ELF-1 (cell line): ENCODE data around the gene SLC17A3.

Experiments used
- DNase-seq: peaks from one replicate; pipeline ENCODE4 v3.0.0-alpha.2; 2016; ENCODE audit warnings: low read depth, low spot score

The SLC17A3 gene

GRCh38 chr6:25874118-25874517 is at the start of gene SLC17A3:
TSS of gene SLC17A3 (minus strand) at chr6:25874243. CDS start at chr6:25868387, 5,856 bp downstream.
- DNase-seq = no peak

GRCh38 chr6:25922301-25922700 is 48.3 kb upstream of the SLC17A3 start:
- DNase-seq = no peak

GRCh38 chr6:25921525-25922203 is 47.6 kb upstream of the SLC17A3 start:
- DNase-seq = no peak

- no peak for DNase-seq
Measured at GRCh38 chr6:25919657-25920056, 45.6 kb upstream of the SLC17A3 start.

- DNase-seq = no peak
Measured at GRCh38 chr6:25918083-25918683, 44.1 kb upstream of the SLC17A3 start.

- DNase-seq = no peak
Measured at GRCh38 chr6:25916789-25917490, 42.9 kb upstream of the SLC17A3 start.

- DNase-seq = no peak
Measured at GRCh38 chr6:25916330-25916729, 42.3 kb upstream of the SLC17A3 start.

- DNase-seq = no peak
Measured at GRCh38 chr6:25913741-25914140, 39.7 kb upstream of the SLC17A3 start.

GRCh38 chr6:25911351-25911750 is 37.3 kb upstream of the SLC17A3 start:
- DNase-seq = no peak

GRCh38 chr6:25907475-25908014 is 33.5 kb upstream of the SLC17A3 start:
- no peak for DNase-seq

- no peak for DNase-seq
Measured at GRCh38 chr6:25903467-25904099, 29.5 kb upstream of the SLC17A3 start.

- DNase-seq = no peak
Measured at GRCh38 chr6:25902071-25902470, 28.0 kb upstream of the SLC17A3 start.

- no peak for DNase-seq
Measured at GRCh38 chr6:25900843-25901242, 26.8 kb upstream of the SLC17A3 start.

GRCh38 chr6:25899580-25900408 is 25.8 kb upstream of the SLC17A3 start:
- no peak for DNase-seq

- DNase-seq = no peak
Measured at GRCh38 chr6:25899123-25899522, 25.1 kb upstream of the SLC17A3 start.

GRCh38 chr6:25898289-25898977 is 24.4 kb upstream of the SLC17A3 start:
- DNase-seq = peak; percentile 27

- DNase-seq = no peak
Measured at GRCh38 chr6:25896252-25896651, 22.2 kb upstream of the SLC17A3 start.

- DNase-seq = no peak
Measured at GRCh38 chr6:25895771-25896170, 21.7 kb upstream of the SLC17A3 start.

GRCh38 chr6:25893778-25894177 is 19.7 kb upstream of the SLC17A3 start:
- DNase-seq = no peak

- no peak for DNase-seq
Measured at GRCh38 chr6:25892877-25893276, 18.8 kb upstream of the SLC17A3 start.
